ENCODE data around the gene CEP97. TPM values are rescaled to one million over a fixed set of nuclear protein-coding genes. Genes with fewer than 3 reads are reported as not detected.
"Not testable (repeated sequence)": the region's sequence is repeated elsewhere in the genome, so short reads cannot be mapped to it uniquely, and the experiment has no call there.

CEP97 gene
- total RNA-seq, 1 donor from 2014 or later = 25.1 TPM

DNA sequence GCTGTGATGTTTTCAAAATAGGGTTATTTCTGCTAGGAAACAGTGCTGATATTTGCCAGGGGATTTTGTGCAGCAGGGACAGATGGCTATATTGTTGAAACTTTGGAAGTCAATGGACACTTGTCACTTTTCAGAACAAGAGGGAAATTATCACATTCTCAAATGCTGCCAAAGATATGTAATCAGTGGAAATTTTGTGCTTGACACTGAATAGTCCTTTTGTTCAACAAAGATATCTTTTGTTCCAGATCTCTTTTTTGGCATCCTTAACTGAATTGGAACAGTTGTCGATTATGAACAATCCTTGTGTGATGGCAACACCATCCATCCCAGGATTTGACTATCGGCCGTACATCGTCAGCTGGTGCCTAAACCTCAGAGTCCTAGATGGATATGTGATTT lies 7.8 kb downstream of the CEP97 start:
- TF ChIP-seq, protein P1, sequence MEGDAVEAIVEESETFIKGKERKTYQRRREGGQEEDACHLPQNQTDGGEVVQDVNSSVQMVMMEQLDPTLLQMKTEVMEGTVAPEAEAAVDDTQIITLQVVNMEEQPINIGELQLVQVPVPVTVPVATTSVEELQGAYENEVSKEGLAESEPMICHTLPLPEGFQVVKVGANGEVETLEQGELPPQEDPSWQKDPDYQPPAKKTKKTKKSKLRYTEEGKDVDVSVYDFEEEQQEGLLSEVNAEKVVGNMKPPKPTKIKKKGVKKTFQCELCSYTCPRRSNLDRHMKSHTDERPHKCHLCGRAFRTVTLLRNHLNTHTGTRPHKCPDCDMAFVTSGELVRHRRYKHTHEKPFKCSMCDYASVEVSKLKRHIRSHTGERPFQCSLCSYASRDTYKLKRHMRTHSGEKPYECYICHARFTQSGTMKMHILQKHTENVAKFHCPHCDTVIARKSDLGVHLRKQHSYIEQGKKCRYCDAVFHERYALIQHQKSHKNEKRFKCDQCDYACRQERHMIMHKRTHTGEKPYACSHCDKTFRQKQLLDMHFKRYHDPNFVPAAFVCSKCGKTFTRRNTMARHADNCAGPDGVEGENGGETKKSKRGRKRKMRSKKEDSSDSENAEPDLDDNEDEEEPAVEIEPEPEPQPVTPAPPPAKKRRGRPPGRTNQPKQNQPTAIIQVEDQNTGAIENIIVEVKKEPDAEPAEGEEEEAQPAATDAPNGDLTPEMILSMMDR (IDR thresholded peaks at IDR 0.05; ENCODE audit: partially characterized antibody, unreplicated experiment) = no peak
- no peak overlapping the region for H3K27ac Mint-ChIP-seq (ENCODE audit: unreplicated experiment)
- H3K4me3 Mint-ChIP-seq (ENCODE audit: unreplicated experiment) = no peak overlapping the region
- H3K9me3 Mint-ChIP-seq (ENCODE audit: unreplicated experiment) = peaks cover 9% of the 10 kb centered on the region
- peaks cover 38% of the 10 kb centered on the region for H3K36me3 Mint-ChIP-seq (ENCODE audit: unreplicated experiment)
- DNase-seq = no peak
- H3K4me1 Mint-ChIP-seq (ENCODE audit: low read depth, unreplicated experiment) = no peaks in the 10 kb centered on the region
- peaks cover 6% of the 10 kb centered on the region for H3K27me3 Mint-ChIP-seq (ENCODE audit: unreplicated experiment)

- Mint-ChIP-seq H3K36me3 (ENCODE audit: unreplicated experiment) (peaks cover 65% of the 10 kb centered on the region), H3K4me3 (ENCODE audit: unreplicated experiment) (no peak overlapping the region), H3K4me1 (ENCODE audit: low read depth, unreplicated experiment) (no peaks in the 10 kb centered on the region), H3K9me3 (ENCODE audit: unreplicated experiment) (peaks cover 26% of the 10 kb centered on the region), H3K27ac (ENCODE audit: unreplicated experiment) (no peak overlapping the region), H3K27me3 (ENCODE audit: unreplicated experiment) (peaks cover 6% of the 10 kb centered on the region)
- no peak for DNase-seq
- TF ChIP-seq, protein P1 (IDR thresholded peaks at IDR 0.05; ENCODE audit: partially characterized antibody, unreplicated experiment) = no peak
Observed at GRCh38 chr3:101735833-101736232, 11.4 kb downstream of the CEP97 start.

- H3K27me3 Mint-ChIP-seq (ENCODE audit: unreplicated experiment); H3K4me3 Mint-ChIP-seq (ENCODE audit: unreplicated experiment); DNase-seq; H3K4me1 Mint-ChIP-seq (ENCODE audit: low read depth, unreplicated experiment); H3K27ac Mint-ChIP-seq (ENCODE audit: unreplicated experiment): not testable (repeated sequence)
- Mint-ChIP-seq H3K36me3 (ENCODE audit: unreplicated experiment) (peaks cover 31% of the 10 kb centered on the region), H3K9me3 (ENCODE audit: unreplicated experiment) (peaks cover 21% of the 10 kb centered on the region)
Observed at GRCh38 chr3:101741914-101742313, 17.5 kb downstream of the CEP97 start.

GRCh38 chr3:101744811-101745210 lies 20.4 kb downstream of the CEP97 start:
- Mint-ChIP-seq H3K27me3 (ENCODE audit: unreplicated experiment) (no peaks in the 10 kb centered on the region), H3K27ac (ENCODE audit: unreplicated experiment) (no peak overlapping the region), H3K36me3 (ENCODE audit: unreplicated experiment) (peaks cover 5% of the 10 kb centered on the region), H3K9me3 (ENCODE audit: unreplicated experiment) (peaks cover 7% of the 10 kb centered on the region), H3K4me3 (ENCODE audit: unreplicated experiment) (no peak overlapping the region), H3K4me1 (ENCODE audit: low read depth, unreplicated experiment) (no peaks in the 10 kb centered on the region)
- TF ChIP-seq, protein P1 (IDR thresholded peaks at IDR 0.05; ENCODE audit: partially characterized antibody, unreplicated experiment) = no peak
- no peak for DNase-seq

GRCh38 chr3:101745934-101746333 lies 21.5 kb downstream of the CEP97 start:
- H3K36me3 Mint-ChIP-seq (ENCODE audit: unreplicated experiment); H3K9me3 Mint-ChIP-seq (ENCODE audit: unreplicated experiment); DNase-seq; H3K4me3 Mint-ChIP-seq (ENCODE audit: unreplicated experiment); H3K27me3 Mint-ChIP-seq (ENCODE audit: unreplicated experiment); H3K4me1 Mint-ChIP-seq (ENCODE audit: low read depth, unreplicated experiment); H3K27ac Mint-ChIP-seq (ENCODE audit: unreplicated experiment): not testable (repeated sequence)

- not testable (repeated sequence) for H3K4me1 Mint-ChIP-seq (ENCODE audit: low read depth, unreplicated experiment); H3K27ac Mint-ChIP-seq (ENCODE audit: unreplicated experiment); H3K9me3 Mint-ChIP-seq (ENCODE audit: unreplicated experiment); DNase-seq; H3K4me3 Mint-ChIP-seq (ENCODE audit: unreplicated experiment); H3K27me3 Mint-ChIP-seq (ENCODE audit: unreplicated experiment)
- peaks cover 17% of the 10 kb centered on the region for H3K36me3 Mint-ChIP-seq (ENCODE audit: unreplicated experiment)
Observed at GRCh38 chr3:101753386-101754113, 29.1 kb downstream of the CEP97 start.
